ENCODE results near the gene CEP97. TPM values are rescaled to one million over a fixed set of nuclear protein-coding genes. Genes with fewer than 3 reads are reported as not detected.

Gene CEP97
- 10 to 100 TPM; 10.6 to 17.4 (median 14.0) TPM for total RNA-seq (2021; fragmentation: NEBNext Ultra II Directional; extraction: Animal tissue kit (Norgen Biotek cat#: 25700))
- long read RNA-seq, full-length matches to known transcripts: 1 of 11 reads
- long read RNA-seq, partial matches to known transcripts: 3 of 11 reads
- long read RNA-seq, other reads (novel, unspliced or antisense): 7 of 11 reads

GRCh38 chr3:101724329-101725193 is at the start of gene CEP97:
Gene CEP97 (plus strand): TSS chr3:101724614. CDS start chr3:101724677, 63 bp downstream.
- H3K36me3 Mint-ChIP-seq (ENCODE audit: low read depth): peaks cover 3% of the 10 kb centered on the region; the same call in 1 of the 2 replicates
- no peak for TF ChIP-seq CTCF (IDR thresholded peaks at IDR 0.05)
- peak; percentile 85 for DNase-seq
- peaks cover 32% of the 10 kb centered on the region for H3K4me1 Mint-ChIP-seq (ENCODE audit: low read depth)
- H3K4me3 Mint-ChIP-seq: peak within 1 kb of the TSS; percentile 99
- H3K27ac Mint-ChIP-seq: peak within 1 kb of the TSS; percentile 96
- no peaks in the 10 kb centered on the region for H3K27me3 Mint-ChIP-seq (ENCODE audit: insufficient read depth)
- H3K9me3 Mint-ChIP-seq: no peaks in the 10 kb centered on the region

GRCh38 chr3:101675709-101676215 is 48.7 kb upstream of the CEP97 start:
- Mint-ChIP-seq H3K36me3 (ENCODE audit: low read depth) (peaks cover 18% of the 10 kb centered on the region), H3K27ac (peak overlapping the region; percentile 97)

GRCh38 chr3:101676216-101676764 is 48.1 kb upstream of the CEP97 start:
- H3K4me1 Mint-ChIP-seq (ENCODE audit: low read depth): peaks cover 45% of the 10 kb centered on the region
- H3K9me3 Mint-ChIP-seq: no peaks in the 10 kb centered on the region
- H3K27me3 Mint-ChIP-seq (ENCODE audit: insufficient read depth): peaks cover 5% of the 10 kb centered on the region
- peak; percentile 91 for DNase-seq
- peak overlapping the region; percentile 97 for H3K4me3 Mint-ChIP-seq
- peaks cover 23% of the 10 kb centered on the region for H3K36me3 Mint-ChIP-seq (ENCODE audit: low read depth)
- peak; percentile 37 for TF ChIP-seq CTCF (IDR thresholded peaks at IDR 0.05)
- peak overlapping the region; percentile 97 for H3K27ac Mint-ChIP-seq

More at GRCh38 chr3:101675709-101676215, 48.7 kb upstream of the CEP97 start:
- H3K27me3 Mint-ChIP-seq (ENCODE audit: insufficient read depth): peaks cover 5% of the 10 kb centered on the region
- no peak for DNase-seq
- no peaks in the 10 kb centered on the region for H3K9me3 Mint-ChIP-seq
- peak overlapping the region; percentile 97 for H3K4me3 Mint-ChIP-seq
- TF ChIP-seq CTCF (IDR thresholded peaks at IDR 0.05): no peak
- peaks cover 41% of the 10 kb centered on the region for H3K4me1 Mint-ChIP-seq (ENCODE audit: low read depth)

- Mint-ChIP-seq H3K27me3 (ENCODE audit: insufficient read depth) (peaks cover 5% of the 10 kb centered on the region), H3K4me3 (peak within 1 kb of the TSS; percentile 97), H3K9me3 (no peaks in the 10 kb centered on the region), H3K36me3 (ENCODE audit: low read depth) (peaks cover 24% of the 10 kb centered on the region), H3K4me1 (ENCODE audit: low read depth) (peaks cover 46% of the 10 kb centered on the region), H3K27ac (peak within 1 kb of the TSS; percentile 97)
- peak; percentile 68 for TF ChIP-seq CTCF (IDR thresholded peaks at IDR 0.05)
- DNase-seq: peak; percentile 100
These were observed 47.5 kb upstream of the CEP97 start, which contains the start of gene ZBTB11 for GRCh38 chr3:101676765-101677435. Gene ZBTB11 (minus strand): TSS chr3:101677132. CDS start chr3:101676914, 218 bp downstream.

All from HFFc6 (cell line).